ENCODE data around the gene BMPR1B.

BMPR1B gene

GRCh38 chr4:94920369-94920768 lies 162.6 kb downstream of the BMPR1B start:
- no peak overlapping the region for H3K9ac ChIP-seq (ENCODE audit: low read depth, low read length, poor library complexity)
- H3K14ac ChIP-seq (ENCODE audit: low read length) = no peak overlapping the region
- peaks cover 4 to 39% of the 10 kb centered on the region in 2 donors for H3K9me3 ChIP-seq (replicated peaks in 1 of 2; ENCODE audit: control insufficient read depth in 2 of 2, insufficient read depth in 1 of 2, low read depth in 1 of 2, low read length in 2 of 2)
- H3K36me3 ChIP-seq (replicated peaks in 1 of 2; ENCODE audit: control insufficient read depth in 2 of 2, insufficient read depth in 2 of 2, low read length in 2 of 2) = no peaks in the 10 kb centered on the region
- peaks cover 1 to 2% of the 10 kb centered on the region in 2 donors for H3K4me1 ChIP-seq (ENCODE audit: control insufficient read depth in 2 of 2, insufficient read depth in 1 of 2, low read depth in 1 of 2, low read length in 2 of 2)
- no peak overlapping the region for H4K8ac ChIP-seq (ENCODE audit: low read depth, low read length)
- H2BK120ac ChIP-seq (ENCODE audit: low read depth, low read length) = no peak overlapping the region
- no CpG with 5 or more reads among the region's 4 CpGs for WGBS, 2 donors (ENCODE audit: extremely low coverage in 2 of 2, insufficient read length in 2 of 2, insufficient replicate concordance in 1 of 2)
- H3K4ac ChIP-seq (ENCODE audit: low read length) = no peak overlapping the region
- no peak overlapping the region for H3K4me2 ChIP-seq (ENCODE audit: insufficient read depth, low read length, poor library complexity, severe bottlenecking)
- no peak overlapping the region for H3K27ac ChIP-seq (replicated peaks; ENCODE audit: low read length)
- no peak for DNase-seq (ENCODE audit: low spot score)
- H3K23ac ChIP-seq (ENCODE audit: low read depth, low read length, poor library complexity) = no peak overlapping the region
- H2BK15ac ChIP-seq (ENCODE audit: low read length) = no peak overlapping the region
- no peak overlapping the region for H3K18ac ChIP-seq (ENCODE audit: low read length)
- H2BK12ac ChIP-seq (ENCODE audit: low read length) = no peak overlapping the region
- H2AFZ ChIP-seq (ENCODE audit: low read length) = no peak overlapping the region
- H4K91ac ChIP-seq (ENCODE audit: low read depth, low read length, poor library complexity) = no peak overlapping the region
- no peaks in the 10 kb centered on the region for H3K27me3 ChIP-seq (ENCODE audit: control insufficient read depth in 3 of 3, insufficient read depth in 3 of 3, low read depth in 1 of 3, low read length in 3 of 3)
- no peaks in the 10 kb centered on the region for H3K79me1 ChIP-seq (ENCODE audit: low read depth, low read length)
- no peak overlapping the region for H2AK5ac ChIP-seq (ENCODE audit: low read depth, low read length)
- H2BK5ac ChIP-seq (ENCODE audit: low read length) = no peak overlapping the region
- no peak overlapping the region for H3K4me3 ChIP-seq (ENCODE audit: low read length in 2 of 2)

- Histone ChIP-seq H4K91ac (ENCODE audit: low read depth, low read length, poor library complexity) (no peak overlapping the region), H3K4me2 (ENCODE audit: insufficient read depth, low read length, poor library complexity, severe bottlenecking) (no peak overlapping the region), H2BK5ac (ENCODE audit: low read length) (no peak overlapping the region), H3K4me1 (ENCODE audit: control insufficient read depth in 2 of 2, insufficient read depth in 1 of 2, low read depth in 1 of 2, low read length in 2 of 2) (peaks cover 4 to 9% of the 10 kb centered on the region in 2 donors), H2BK120ac (ENCODE audit: low read depth, low read length) (no peak overlapping the region), H3K14ac (ENCODE audit: low read length) (no peak overlapping the region), H2AK5ac (ENCODE audit: low read depth, low read length) (no peak overlapping the region), H3K27me3 (ENCODE audit: control insufficient read depth in 3 of 3, insufficient read depth in 3 of 3, low read depth in 1 of 3, low read length in 3 of 3) (no peaks in the 10 kb centered on the region), H3K9me3 (replicated peaks in 1 of 2; ENCODE audit: control insufficient read depth in 2 of 2, insufficient read depth in 1 of 2, low read depth in 1 of 2, low read length in 2 of 2) (peaks cover 0 to 3% of the 10 kb centered on the region in 2 donors), H3K79me1 (ENCODE audit: low read depth, low read length) (no peaks in the 10 kb centered on the region), H3K4ac (ENCODE audit: low read length) (no peak overlapping the region), H3K4me3 (ENCODE audit: low read length in 2 of 2) (no peak overlapping the region), H3K9ac (ENCODE audit: low read depth, low read length, poor library complexity) (no peak overlapping the region), H2BK12ac (ENCODE audit: low read length) (no peak overlapping the region), H2BK15ac (ENCODE audit: low read length) (no peak overlapping the region), H3K18ac (ENCODE audit: low read length) (no peak overlapping the region), H3K27ac (replicated peaks; ENCODE audit: low read length) (no peak overlapping the region), H3K36me3 (replicated peaks in 1 of 2; ENCODE audit: control insufficient read depth in 2 of 2, insufficient read depth in 2 of 2, low read length in 2 of 2) (no peaks in the 10 kb centered on the region), H4K8ac (ENCODE audit: low read depth, low read length) (no peak overlapping the region), H3K23ac (ENCODE audit: low read depth, low read length, poor library complexity) (no peak overlapping the region), H2AFZ (ENCODE audit: low read length) (no peak overlapping the region)
- WGBS, 2 donors (ENCODE audit: extremely low coverage in 2 of 2, insufficient read length in 2 of 2, insufficient replicate concordance in 1 of 2) = no CpG with 5 or more reads among the region's 2 CpGs
- no peak for DNase-seq (ENCODE audit: low spot score)
These were observed 166.8 kb downstream of the BMPR1B start for GRCh38 chr4:94924566-94924965.

GRCh38 chr4:94925764-94926347 lies 168.1 kb downstream of the BMPR1B start:
- Histone ChIP-seq H3K27me3 (ENCODE audit: control insufficient read depth in 3 of 3, insufficient read depth in 3 of 3, low read depth in 1 of 3, low read length in 3 of 3) (no peaks in the 10 kb centered on the region), H4K91ac (ENCODE audit: low read depth, low read length, poor library complexity) (no peak overlapping the region), H3K4me1 (ENCODE audit: control insufficient read depth in 2 of 2, insufficient read depth in 1 of 2, low read depth in 1 of 2, low read length in 2 of 2) (peaks cover 4 to 9% of the 10 kb centered on the region in 2 donors), H3K18ac (ENCODE audit: low read length) (no peak overlapping the region), H2AFZ (ENCODE audit: low read length) (no peak overlapping the region), H2BK15ac (ENCODE audit: low read length) (no peak overlapping the region), H3K14ac (ENCODE audit: low read length) (no peak overlapping the region), H2BK12ac (ENCODE audit: low read length) (no peak overlapping the region), H3K4me3 (ENCODE audit: low read length in 2 of 2) (no peak overlapping the region), H3K27ac (replicated peaks; ENCODE audit: low read length) (no peak overlapping the region), H3K9me3 (replicated peaks in 1 of 2; ENCODE audit: control insufficient read depth in 2 of 2, insufficient read depth in 1 of 2, low read depth in 1 of 2, low read length in 2 of 2) (peaks cover 0 to 3% of the 10 kb centered on the region in 2 donors), H4K8ac (ENCODE audit: low read depth, low read length) (no peak overlapping the region), H3K4me2 (ENCODE audit: insufficient read depth, low read length, poor library complexity, severe bottlenecking) (no peak overlapping the region), H3K4ac (ENCODE audit: low read length) (no peak overlapping the region), H3K23ac (ENCODE audit: low read depth, low read length, poor library complexity) (no peak overlapping the region), H3K36me3 (replicated peaks in 1 of 2; ENCODE audit: control insufficient read depth in 2 of 2, insufficient read depth in 2 of 2, low read length in 2 of 2) (no peaks in the 10 kb centered on the region), H2BK5ac (ENCODE audit: low read length) (no peak overlapping the region), H2BK120ac (ENCODE audit: low read depth, low read length) (no peak overlapping the region), H2AK5ac (ENCODE audit: low read depth, low read length) (no peak overlapping the region), H3K9ac (ENCODE audit: low read depth, low read length, poor library complexity) (no peak overlapping the region), H3K79me1 (ENCODE audit: low read depth, low read length) (no peaks in the 10 kb centered on the region)
- no peak for DNase-seq (ENCODE audit: low spot score)
- WGBS, 2 donors (ENCODE audit: extremely low coverage in 2 of 2, insufficient read length in 2 of 2, insufficient replicate concordance in 1 of 2) = no CpG with 5 or more reads among the region's 5 CpGs

- Histone ChIP-seq H4K8ac (ENCODE audit: low read depth, low read length) (no peak overlapping the region), H3K4me2 (ENCODE audit: insufficient read depth, low read length, poor library complexity, severe bottlenecking) (no peak overlapping the region), H3K14ac (ENCODE audit: low read length) (no peak overlapping the region), H3K9me3 (replicated peaks in 1 of 2; ENCODE audit: control insufficient read depth in 2 of 2, insufficient read depth in 1 of 2, low read depth in 1 of 2, low read length in 2 of 2) (no peaks in the 10 kb centered on the region), H3K27ac (replicated peaks; ENCODE audit: low read length) (peak overlapping the region; percentile 41), H2BK120ac (ENCODE audit: low read depth, low read length) (no peak overlapping the region), H3K23ac (ENCODE audit: low read depth, low read length, poor library complexity) (no peak overlapping the region), H2AK5ac (ENCODE audit: low read depth, low read length) (no peak overlapping the region), H2BK5ac (ENCODE audit: low read length) (no peak overlapping the region), H3K4me3 (ENCODE audit: low read length in 2 of 2) (no peak overlapping the region), H3K4me1 (ENCODE audit: control insufficient read depth in 2 of 2, insufficient read depth in 1 of 2, low read depth in 1 of 2, low read length in 2 of 2) (peaks cover 6 to 9% of the 10 kb centered on the region in 2 donors), H4K91ac (ENCODE audit: low read depth, low read length, poor library complexity) (no peak overlapping the region), H3K18ac (ENCODE audit: low read length) (no peak overlapping the region), H3K79me1 (ENCODE audit: low read depth, low read length) (no peaks in the 10 kb centered on the region), H2BK15ac (ENCODE audit: low read length) (no peak overlapping the region), H3K9ac (ENCODE audit: low read depth, low read length, poor library complexity) (no peak overlapping the region), H2BK12ac (ENCODE audit: low read length) (no peak overlapping the region), H2AFZ (ENCODE audit: low read length) (no peak overlapping the region), H3K4ac (ENCODE audit: low read length) (no peak overlapping the region), H3K27me3 (ENCODE audit: control insufficient read depth in 3 of 3, insufficient read depth in 3 of 3, low read depth in 1 of 3, low read length in 3 of 3) (no peaks in the 10 kb centered on the region), H3K36me3 (replicated peaks in 1 of 2; ENCODE audit: control insufficient read depth in 2 of 2, insufficient read depth in 2 of 2, low read length in 2 of 2) (no peaks in the 10 kb centered on the region)
- WGBS, 2 donors (ENCODE audit: extremely low coverage in 2 of 2, insufficient read length in 2 of 2, insufficient replicate concordance in 1 of 2) = no CpG with 5 or more reads among the region's 2 CpGs
- DNase-seq (ENCODE audit: low spot score) = no peak
These were observed 169.2 kb downstream of the BMPR1B start for GRCh38 chr4:94926936-94927335.
